ENCODE results near the gene CHST9.
"Not testable (repeated sequence)": the region's sequence is repeated elsewhere in the genome, so short reads cannot be mapped to it uniquely, and the experiment has no call there.

Gene CHST9

GRCh38 chr18:27185025-27185763 lies at the start of gene CHST9:
Gene CHST9, minus strand, starts transcription at chr18:27185308. Its CDS starts 42,499 bp downstream, at chr18:27142809.
- no peak for DNase-seq (ENCODE audit: low spot score)

GRCh38 chr18:27232355-27232754 lies 47.2 kb upstream of the CHST9 start:
- DNase-seq (ENCODE audit: low spot score): not testable (repeated sequence)

DNA sequence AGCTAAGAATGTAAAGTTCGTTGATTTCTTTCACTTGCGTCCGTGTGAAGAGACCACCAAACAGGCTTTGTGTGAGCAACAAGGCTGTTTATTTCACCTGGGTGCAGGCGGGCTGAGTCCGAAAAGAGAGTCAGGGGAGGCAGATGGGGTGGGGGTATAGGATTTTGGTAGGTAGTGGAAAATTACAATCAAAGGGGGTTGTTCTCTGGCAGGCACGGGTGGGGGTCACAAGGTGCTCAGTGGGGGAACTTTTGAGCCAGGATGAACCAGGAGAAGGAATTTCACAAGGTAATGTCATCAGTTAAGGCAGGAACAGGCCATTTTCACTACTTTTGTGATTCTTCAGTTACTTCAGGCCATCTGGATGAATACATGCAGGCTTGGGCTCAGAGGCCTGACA lies 46.6 kb upstream of the CHST9 start:
- DNase-seq (ENCODE audit: low spot score): not testable (repeated sequence)

DNA sequence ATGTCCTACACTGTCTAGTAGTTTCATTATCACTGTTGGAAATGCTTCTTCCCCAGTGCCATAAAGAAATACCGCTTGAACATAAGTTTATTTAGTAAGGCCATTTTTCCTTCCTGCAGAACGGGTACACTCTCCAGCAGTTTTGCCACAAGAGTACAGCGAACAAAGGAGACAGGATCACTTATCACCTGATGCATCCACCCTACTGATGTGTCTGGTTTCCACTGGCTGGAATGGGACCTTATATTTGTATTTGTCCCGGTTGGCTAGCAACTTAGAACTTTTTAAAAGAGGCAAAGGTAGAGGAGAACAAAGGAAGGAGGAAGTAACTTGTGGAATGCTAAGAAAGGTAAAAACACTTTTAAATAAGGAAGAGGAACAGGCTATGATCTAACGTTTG lies 46.1 kb upstream of the CHST9 start:
- not testable (repeated sequence) for DNase-seq (ENCODE audit: low spot score)

GRCh38 chr18:27227721-27228120 lies 42.6 kb upstream of the CHST9 start:
- no peak for DNase-seq (ENCODE audit: low spot score)

DNA sequence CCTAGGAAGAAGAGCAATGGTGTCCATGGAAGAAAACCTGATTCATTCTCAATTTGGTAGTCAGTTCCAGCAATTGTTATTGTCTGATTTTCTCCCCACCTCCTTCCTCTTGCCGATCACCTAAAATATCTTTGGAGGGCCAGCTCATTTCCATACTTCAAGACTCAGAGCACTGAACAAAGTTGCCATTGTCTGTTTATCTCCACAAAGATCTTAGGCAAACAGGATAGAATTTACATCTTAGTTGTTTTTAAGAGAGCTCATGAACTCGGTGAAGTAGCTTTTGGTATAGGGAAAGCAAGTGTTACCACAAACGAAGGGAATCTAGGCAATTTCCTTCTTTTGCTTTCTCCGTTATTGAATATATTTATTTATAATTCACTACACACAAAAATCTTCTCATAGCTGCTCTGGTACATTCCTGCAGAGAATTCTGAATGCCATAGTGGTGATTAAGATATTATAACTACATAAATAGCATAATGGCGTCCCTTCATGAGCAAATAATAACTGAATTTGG lies 41.5 kb upstream of the CHST9 start:
- no peak for DNase-seq (ENCODE audit: low spot score)

GRCh38 chr18:27225947-27226481 lies 40.9 kb upstream of the CHST9 start:
- no peak for DNase-seq (ENCODE audit: low spot score)

DNA sequence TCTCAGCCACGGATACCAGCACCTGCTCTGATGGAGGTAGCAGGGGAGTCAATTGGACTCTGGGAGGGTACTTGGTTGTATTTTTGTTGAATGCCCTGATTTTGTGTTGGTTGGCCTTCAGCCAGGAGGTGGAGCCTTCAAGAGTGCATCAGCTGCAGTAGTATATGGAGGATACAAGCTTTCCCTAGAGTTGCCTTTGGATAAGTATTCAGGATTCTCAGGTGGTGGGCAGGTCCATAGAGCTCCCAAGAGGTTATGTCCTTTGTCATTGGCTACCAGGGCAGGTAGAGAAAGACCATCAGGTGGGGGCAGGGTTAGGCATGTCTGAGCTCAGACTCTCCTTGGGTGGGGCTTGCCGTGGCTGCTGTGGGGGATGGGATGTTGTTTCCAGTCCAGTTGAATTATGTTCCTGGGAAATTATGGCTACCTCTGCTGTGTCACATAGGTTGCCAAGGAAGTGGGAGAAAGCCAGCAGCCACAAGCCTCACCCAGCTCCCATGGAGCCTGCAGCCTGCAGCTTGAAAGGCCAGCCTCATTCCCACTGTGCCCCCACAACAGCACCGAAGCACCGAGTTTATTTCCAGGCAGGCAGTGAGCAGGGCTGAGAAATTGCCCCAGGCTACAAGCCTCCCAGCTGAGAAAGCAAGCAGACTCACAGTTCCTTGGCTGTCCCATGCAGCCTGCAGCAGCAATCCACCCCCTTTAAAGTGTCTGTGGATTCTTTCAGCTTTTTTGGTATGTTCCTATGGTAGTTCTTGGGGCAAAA lies 38.6 kb upstream of the CHST9 start:
- DNase-seq (ENCODE audit: low spot score): no peak

- DNase-seq (ENCODE audit: low spot score): no peak
Observed at GRCh38 chr18:27214831-27215230, 29.7 kb upstream of the CHST9 start.

DNA sequence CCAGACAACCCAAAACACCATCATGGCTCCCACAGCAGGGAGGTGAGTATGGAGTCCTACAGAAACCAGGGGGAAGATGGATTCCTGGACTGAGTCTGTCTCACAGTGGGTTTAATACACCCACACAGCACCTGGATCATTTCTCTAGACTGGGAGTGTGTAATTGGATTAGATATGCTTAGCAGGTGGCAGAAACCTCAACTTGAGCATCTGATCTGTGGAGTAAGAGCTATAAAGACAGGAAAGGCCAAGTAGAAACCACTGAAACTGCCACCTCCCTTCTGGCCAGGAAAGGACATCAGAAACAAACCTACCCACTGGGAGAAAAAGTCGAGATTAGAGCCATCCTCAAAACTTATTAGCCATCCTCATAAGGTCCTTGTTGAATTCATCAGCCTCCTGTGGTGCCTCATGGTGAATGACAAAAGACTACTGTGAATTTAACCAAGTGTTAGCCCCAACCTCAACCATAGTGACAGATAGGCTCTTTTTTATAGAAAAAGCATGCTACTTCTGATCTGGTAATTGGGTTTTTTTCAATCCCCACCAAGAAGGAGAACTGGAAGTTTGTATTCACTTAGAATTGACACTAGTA lies 28.1 kb upstream of the CHST9 start:
- DNase-seq (ENCODE audit: low spot score): no peak

- no peak for DNase-seq (ENCODE audit: low spot score)
Observed at GRCh38 chr18:27211569-27211968, 26.5 kb upstream of the CHST9 start.

DNA sequence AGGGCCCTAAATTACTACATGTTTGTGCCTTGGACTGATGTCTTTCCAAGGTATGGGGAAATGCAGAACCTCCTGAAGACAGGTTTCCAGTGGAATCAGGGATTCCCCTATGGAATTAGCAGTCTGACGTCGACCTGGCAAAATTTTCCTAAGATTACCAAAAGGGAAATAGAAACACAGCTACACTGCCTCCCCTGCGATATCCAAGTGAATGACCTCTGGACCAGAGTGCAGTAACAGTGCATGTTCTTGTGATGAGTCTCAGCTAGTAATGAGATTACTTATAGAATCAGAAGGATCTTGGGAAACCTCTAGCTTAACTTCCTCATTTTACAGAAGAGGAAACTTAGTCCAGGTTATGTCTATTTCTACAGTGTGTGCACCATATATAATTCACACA lies 21.3 kb upstream of the CHST9 start:
- no peak for DNase-seq (ENCODE audit: low spot score)

- no peak for DNase-seq (ENCODE audit: low spot score)
Observed at GRCh38 chr18:27202741-27203140, 17.6 kb upstream of the CHST9 start.

- no peak for DNase-seq (ENCODE audit: low spot score)
Observed at GRCh38 chr18:27198036-27198435, 12.9 kb upstream of the CHST9 start.

DNA sequence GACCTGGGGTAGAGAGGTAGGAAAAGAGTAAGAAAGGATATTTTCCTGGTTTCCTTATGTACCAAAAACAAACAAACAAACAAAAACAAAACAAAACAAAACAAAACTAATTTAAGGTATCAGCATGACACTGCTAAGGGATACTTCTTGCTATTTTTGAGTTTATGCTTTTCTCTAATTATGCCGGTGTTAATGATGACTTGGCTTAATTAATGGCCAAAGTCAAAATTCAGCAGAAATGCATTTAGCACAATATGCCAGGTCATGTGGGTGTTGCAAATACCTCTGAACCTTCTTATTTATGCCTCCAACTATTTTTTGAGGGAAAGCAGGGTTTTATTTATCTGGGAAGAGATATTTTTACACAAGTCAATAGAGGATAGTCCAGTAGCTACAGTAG lies 3.2 kb upstream of the CHST9 start:
- no peak for DNase-seq (ENCODE audit: low spot score)

DNA sequence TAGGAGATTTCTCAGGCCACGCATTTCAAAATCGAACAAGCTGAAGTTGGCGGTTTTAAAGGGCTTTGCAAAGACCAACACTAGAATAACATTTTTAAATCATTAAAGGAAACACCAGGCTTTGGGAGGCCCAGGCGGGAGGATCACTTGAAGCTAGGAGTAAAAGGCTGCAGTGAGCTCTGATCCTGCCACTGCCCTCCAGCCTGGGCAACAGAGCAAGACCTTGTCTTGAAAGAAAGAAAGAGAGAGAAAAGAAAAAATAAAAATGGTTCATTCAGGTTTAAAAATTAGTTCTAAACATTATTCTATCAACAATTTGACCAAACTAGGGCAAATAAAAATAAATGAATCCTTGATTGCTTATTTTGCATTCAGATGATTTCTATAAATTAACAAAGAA lies 789 bp upstream of the CHST9 start:
- DNase-seq (ENCODE audit: low spot score): no peak

- DNase-seq (ENCODE audit: low spot score): no peak
Observed at GRCh38 chr18:27184115-27185024, 738 bp downstream of the CHST9 start.

DNA sequence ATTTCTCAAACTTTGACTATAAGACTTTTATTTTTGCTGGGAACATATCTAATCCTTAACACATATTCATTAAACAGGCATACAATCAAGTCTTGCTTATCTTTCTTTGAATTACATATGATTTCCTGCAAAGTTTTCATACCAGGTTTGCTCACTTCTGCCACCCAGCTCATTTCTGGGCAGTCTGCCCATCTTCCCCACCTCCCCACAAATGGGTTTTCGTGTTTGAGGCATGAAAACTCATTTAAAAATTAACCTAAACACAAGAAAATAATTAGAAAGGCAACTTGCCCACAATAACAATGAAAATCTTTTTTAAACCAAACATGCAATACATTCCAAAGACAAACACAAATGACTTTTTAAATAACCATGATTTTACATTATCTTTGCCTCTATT lies 3.4 kb downstream of the CHST9 start:
- DNase-seq (ENCODE audit: low spot score): no peak

DNA sequence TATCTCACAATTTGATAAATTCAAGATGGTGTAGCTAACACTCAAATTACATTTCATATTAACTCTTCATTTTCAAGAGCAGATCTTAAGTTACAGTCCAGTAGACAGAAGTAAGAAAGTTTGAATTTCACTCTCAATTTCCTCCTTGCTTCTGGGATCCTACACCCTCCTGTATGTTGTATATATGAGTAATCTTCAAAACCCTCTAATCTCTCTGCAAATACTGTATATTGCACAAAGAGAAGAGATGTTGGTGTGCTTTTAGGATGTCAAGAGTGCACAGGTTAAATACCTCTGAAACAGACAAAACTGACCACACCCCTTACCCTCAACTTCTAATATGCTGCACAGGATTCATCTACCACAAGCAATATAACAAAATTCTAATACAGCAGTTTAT lies 6.7 kb downstream of the CHST9 start:
- no peak for DNase-seq (ENCODE audit: low spot score)

GRCh38 chr18:27175914-27176313 lies 9.2 kb downstream of the CHST9 start:
- DNase-seq (ENCODE audit: low spot score): no peak

- DNase-seq (ENCODE audit: low spot score): no peak
Observed at GRCh38 chr18:27175245-27175644, 9.9 kb downstream of the CHST9 start.

- DNase-seq (ENCODE audit: low spot score): no peak
Observed at GRCh38 chr18:27171993-27172392, 13.1 kb downstream of the CHST9 start.

All from hepatic stellate cell (primary cell).